HG02973 (cell line): Measurements from ENCODE around the gene RABGAP1.

Source experiments
- ATAC-seq: cut with Tn5 transposase; IDR thresholded peaks from one replicate; pipeline ENCODE4 v1.9.1; 2021; ENCODE audit warnings: moderate library complexity; ENCODE audit not compliant: unreplicated experiment

The RABGAP1 gene

DNA sequence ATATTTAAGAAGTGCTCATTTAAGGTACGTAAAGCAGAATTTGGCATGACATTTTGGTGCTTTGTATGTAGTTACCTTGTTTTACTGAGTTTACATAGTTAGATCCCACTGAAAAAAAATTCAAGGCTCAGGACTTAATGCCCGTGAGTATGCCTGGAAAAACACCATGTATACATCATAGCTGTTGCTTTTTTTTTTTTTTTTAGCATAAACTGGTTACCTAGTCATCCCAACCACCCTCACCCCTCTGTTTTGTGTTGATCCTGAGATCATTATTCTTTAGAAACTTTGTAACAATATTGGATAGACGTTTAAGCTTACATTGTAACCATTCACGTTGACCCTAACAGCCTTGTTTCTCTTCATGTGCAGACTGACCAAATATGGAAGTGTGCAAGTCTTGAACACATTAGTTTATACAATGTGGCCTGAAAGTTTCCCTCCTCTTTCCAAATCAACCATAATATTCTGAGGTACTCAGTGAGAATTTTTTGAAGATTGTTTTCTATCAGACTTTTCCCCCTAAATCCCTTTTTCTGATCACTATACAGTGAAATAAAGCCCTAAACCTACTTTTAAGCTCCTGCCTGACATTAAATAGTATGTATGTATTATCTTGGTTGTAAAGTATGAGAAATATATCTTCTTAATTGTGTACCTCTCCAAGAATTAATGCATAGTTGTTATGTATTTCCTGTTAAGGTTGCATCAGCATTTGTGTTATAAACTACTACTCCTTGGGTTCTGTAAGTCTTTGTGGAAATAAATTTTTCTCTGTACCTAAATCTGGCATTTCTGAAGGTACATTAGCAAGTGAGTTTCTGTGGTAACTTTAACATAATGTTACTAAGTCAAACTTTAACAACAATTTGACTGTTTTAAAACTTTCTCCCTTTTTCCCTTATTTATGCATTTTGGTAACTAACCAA, 4.4 kb downstream of the RABGAP1 start:
- no peak for ATAC-seq

DNA sequence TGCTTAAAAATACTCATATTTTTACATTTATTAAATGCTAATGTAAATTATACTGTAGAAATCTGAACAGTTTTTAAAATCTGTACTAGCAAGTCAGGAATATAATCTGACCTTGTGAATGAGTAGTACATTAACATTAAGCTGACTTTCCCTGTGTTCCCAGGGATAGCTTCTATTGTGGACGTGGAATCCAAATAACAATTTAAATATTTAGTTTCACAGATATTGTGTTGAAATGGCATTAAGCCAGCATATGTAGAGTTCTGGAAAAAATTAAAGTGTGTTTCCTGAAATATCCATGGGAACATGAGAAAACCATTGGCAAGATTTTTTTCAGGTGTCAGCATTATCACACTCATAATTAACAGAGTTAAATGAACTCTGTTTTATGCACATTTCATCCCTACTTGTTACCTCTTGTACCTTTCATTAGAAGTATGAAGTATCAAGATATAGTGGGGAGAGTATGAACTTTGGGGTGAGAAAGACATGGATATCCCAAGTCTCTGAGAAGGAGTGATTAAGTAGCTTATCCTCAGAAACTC, 5.7 kb downstream of the RABGAP1 start:
- ATAC-seq = no peak

DNA sequence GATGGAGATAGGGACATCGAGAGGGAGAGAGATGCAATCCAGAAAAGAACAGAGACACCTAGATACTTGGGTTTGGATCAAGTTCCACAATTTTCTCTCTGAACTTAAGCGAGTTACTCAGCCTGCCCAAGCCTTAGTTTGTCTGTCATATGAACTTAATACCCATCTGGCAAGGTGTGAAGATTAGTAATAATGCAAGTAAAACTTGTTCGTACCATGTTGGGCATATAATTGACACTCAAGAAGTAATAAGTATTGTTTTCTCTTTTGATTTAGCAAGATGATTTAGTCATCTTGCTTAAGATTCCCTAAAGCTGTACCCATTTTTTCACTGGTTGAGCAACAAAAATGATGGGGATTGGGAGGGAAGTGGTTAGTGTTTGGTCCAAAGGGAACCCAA, 7.5 kb downstream of the RABGAP1 start:
- ATAC-seq = no peak

DNA sequence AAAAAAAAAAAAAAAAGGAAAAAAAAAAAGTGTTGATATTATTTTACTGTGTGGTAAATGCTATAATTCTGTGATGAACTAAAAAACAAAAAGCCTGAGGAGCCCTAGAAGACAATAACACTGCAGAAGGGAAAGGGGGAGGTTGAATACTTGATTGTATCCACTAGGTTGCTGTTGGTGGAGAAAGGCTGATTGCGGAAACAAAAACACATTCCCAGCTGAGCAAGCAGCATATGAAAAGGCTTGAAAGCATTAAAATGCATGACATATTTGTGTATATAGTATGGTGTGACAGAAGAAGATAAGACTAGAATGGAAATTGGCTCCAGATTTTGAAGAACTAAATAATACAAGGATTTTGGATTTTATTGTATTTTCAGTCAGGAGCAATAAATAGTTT, 8.9 kb downstream of the RABGAP1 start:
- ATAC-seq = no peak

DNA sequence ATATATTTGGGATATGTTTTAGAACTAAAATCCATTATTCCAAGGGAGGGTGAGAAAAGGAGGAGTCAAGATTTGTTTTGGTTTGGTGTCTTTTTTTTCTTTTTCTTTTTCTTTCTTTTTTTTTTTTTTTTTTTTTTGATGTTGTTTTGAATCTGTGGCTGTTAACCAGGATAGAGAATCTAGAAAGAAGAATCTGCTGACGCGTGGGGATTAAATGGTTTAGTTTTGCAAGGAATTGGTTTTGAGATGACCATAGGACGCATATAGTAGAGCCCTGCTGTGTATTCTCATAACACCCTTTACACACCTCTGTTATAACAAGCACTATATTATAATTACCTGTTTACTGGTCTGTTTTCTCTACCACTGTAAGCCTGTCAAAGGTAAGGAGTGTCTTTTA, 9.4 kb downstream of the RABGAP1 start:
- ATAC-seq = no peak

DNA sequence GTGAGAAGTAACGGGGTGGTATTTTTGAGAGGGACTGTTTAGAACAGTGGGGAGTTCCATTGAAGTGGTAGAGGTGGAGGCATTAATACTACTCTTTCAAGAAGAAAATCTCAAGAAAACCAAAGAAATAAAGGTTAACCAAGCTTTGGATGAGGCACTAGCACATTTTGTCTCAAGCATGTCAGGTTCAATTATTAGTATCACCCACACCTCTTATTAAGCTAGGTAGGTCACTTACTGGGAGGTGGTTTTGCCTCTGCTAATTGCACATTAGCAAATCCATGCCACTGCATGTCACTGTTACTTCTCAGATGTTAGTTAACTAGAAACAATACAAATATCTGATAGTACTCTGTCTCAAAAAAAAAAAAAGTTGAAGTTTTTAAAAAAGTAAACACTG, 10.2 kb downstream of the RABGAP1 start:
- ATAC-seq = no peak

DNA sequence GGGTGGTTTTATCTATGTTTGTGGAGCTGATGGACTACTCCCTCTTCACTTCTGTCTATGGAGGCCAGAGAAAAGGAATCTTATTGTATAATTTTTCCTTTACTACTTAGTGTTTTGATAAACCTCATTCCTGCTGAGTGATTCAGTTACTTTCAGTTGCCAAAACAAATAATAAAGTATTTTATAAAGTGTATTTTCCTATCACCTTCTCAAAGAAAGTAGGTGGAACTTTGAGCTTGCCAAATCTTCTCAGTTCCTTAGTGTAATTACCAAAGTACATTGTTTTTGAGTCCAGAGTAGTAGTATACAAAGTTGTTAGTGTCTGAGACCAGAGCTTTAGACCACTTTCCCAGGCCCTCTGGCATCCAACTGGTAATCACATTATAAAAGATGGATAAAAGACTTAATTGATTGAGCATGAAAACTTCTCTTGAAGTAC, 13.5 kb downstream of the RABGAP1 start:
- no peak for ATAC-seq

DNA sequence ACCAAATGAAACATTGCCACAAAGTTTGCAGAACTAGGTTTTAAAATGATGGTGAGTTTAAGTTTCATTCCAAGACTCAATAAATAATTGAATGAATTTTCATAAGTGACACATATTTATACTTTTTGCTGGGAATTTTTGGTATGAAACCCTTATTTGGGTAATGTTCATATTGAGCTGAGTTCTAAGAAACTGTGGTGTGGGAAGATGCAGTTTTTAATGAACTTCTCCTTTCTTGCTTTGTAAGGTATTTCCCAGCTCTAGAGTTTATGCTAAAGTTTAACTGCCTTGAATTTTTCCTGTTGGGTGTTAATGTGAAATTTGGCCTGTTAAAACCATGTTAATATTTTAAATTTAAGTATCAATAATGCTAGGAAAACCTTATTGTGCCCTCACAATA, 15.1 kb downstream of the RABGAP1 start:
- ATAC-seq = no peak

DNA sequence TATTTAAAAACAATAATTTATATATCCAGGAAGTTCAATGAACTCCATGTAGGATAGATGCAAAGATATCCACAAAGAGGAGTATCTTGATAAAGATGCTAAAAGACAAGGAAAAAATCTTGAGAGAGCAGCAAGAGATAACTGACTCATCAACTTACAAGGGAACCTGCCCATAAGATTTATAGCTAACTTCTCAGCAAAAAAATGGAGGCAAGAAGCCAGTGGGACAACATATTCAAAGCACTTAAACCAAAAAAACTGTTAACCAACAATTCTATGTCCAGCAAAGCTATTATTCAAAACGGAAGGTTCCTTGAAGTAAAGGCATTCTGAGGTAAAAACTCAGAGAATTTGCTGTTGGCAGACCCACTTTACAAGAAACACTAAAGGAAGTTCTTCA, 20.3 kb downstream of the RABGAP1 start:
- no peak for ATAC-seq

DNA sequence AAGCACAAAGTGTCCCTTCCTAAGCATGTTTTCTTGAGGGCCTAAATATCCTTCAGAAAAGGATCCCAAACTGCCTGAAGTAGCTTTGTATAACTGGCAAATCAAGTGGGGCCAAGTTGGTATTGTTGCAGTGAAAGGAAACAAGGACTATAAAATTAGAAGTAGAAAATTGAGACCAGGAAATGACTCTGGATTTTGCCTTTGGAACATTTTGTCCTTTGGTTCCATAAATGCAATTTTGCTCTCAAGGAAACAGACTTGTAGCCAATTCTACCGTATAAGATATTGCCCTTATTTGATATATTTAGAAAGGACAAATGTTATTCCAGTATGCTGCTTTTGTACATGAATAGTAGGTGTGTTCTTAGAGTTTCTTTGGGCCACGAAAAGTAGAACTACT, 34.4 kb downstream of the RABGAP1 start:
- no peak for ATAC-seq

DNA sequence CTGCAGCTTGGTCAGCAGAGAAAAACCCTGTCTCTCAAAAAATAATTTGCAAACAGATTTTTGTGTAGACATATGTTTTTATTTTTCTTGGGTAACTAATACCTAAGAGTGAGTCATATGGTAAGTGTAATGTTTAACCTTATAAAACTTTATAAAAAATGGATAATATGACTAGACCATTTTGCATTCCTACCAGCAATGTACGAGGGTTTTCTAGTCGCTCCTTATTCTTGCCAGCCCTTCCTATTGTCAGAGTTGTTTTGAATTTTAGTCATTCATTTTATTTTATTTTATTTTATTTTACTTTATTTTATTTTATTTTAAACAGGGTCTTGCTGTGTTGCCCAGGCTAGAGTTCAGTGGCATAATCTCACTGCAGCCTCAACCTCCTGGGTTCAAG, 37.8 kb downstream of the RABGAP1 start:
- ATAC-seq = no peak

DNA sequence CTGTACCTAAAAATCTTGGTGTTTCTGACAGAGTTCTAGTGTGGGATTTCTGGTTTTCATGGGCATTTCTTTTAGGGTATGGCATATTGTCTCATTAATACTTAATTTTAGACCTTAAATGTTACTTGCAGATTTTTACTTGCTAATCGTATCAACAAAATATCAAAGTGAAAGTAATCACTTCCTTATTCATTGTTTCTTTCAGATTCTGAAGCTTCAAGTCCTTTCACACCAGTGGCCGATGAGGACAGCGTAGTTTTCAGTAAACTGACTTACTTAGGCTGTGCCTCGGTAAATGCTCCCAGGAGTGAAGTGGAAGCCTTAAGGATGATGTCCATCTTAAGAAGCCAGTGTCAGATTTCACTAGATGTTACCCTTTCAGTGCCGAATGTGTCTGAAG, 45.2 kb downstream of the RABGAP1 start:
- ATAC-seq = no peak

DNA sequence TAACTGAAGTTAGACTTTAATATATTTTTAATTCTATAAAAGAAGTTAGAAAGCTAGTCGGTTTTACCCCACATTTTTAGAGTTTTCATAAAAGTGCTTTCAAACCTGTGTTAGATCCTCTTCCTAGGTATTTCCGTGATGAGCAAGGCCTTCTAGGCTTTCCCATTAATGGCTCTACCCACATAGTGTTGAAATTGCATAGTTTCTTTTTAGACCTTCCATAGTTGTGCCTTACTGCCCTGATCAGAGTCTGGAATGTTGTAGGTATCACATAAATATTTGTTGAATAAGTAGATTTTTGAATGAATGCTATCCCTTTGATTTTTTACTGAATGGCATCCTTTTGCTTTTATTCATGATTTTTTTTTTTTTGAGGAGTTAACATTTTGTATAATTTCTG, 47.3 kb downstream of the RABGAP1 start:
- no peak for ATAC-seq

DNA sequence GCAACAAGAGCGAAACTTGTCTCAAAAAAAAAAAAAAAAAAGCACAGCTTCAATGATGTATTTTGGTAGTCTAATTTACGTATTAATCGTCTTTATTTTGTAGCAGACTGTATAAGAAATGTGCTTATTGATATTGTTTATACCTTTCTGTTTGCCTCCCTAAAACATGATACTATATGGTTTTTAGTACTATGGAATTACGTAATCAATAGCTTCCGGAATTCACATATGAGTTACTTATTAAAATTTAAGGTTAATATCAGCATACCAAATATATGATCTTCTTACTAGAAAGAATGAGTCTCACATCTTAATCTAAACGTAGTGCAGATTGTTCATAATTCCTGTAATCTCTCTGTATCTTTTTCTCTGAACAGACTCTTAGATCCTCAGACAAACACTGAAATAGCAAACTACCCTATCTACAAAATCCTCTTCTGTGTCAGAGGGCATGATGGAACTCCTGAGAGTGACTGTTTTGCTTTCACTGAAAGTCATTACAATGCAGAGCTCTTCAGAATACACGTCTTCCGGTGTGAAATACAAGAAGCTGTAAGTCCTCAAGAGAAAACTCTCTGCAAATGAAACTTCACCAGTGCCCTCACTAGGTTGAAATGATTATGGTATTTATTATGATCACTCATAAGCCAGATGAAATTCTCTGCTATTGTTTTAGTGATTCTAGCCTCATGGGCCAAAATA, 48.3 kb downstream of the RABGAP1 start:
- ATAC-seq = peak; percentile 89

DNA sequence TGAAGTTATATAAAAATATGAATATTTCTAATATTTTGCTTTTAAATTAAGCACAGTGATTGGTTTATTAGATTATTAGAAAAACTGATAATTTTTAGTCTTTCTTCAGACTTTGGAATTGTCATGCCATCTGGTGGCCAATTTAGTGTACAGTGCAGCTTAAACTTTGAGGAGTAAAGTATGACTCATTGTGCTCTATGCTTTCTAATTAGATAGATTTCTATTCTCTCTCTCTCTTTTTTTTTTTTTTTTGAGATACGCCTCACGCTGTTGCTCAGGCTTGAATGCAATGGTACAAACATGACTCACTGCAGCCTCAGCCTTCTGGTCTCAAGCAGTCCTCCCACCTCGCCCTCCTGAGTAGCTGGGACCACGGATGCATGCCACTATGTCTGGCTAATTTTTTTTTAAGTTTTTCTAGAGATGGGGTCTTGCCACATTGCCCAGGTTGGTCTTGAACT, 50.6 kb downstream of the RABGAP1 start:
- no peak for ATAC-seq

DNA sequence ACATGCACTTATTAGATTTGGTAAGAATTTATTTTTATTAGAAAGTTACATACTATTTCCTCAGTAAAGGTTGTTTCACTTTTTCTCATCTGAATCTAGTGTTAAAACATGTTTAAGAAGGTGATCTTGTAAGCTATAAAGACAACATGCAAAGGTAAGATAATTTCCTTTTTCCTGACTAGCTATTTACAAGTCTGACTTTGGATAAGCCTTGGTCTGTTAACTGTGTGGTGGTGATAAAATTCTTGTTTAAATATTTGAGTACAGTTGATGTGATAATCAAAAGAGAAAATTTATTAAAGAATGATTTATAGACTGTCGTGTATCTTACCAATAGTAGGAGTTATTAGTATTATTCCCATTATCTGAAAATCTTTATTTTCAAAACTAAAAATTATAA, 55.8 kb downstream of the RABGAP1 start:
- no peak for ATAC-seq

DNA sequence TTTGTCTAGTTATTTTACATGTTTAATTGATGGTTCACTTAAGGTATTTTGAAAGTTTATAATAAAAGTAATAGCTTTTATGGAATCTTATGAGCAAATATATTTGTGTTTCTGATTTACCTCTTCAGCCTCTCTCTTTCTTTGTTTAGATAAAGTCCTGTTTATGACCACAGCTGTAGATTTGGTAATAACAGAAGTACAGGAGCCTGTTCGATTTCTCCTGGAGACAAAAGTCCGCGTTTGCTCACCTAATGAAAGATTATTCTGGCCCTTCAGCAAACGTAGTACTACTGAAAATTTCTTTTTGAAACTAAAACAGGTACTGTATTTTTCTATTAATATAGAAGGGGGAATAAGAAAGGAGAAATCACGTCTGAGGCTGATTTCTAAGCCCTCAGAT, 57.6 kb downstream of the RABGAP1 start:
- ATAC-seq = no peak

DNA sequence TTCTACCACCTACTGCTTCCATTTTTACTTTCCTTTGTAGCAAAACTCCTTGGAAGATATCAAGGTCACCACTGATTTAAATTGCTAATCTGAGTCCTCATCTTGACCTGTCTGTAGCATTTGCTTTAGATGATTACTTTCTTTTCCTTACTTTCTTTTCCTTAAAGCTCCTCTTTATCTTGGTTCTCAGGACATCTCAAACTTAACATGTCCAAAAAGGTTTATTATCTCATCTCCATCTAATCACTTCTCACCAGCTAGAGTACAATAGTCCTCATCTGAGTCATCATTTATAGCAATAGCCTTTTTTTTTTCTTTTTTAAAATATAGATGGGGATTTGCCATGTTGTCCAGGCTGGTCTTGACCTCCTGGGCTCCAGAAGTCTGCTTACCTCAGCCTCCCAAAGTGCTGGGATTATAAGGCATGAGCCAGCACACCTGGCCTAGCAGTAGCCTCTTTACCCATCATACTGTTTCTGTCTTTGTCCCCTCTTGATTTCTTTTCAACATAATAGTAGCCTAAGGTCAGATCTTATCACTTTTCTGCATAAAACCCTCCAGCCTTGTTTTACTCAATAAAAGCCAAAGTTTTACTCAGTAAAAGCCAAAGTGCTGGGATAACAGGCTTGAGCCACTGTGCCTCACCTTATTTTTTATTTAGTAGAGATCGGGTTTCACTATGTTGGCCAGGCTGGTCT, 59.7 kb downstream of the RABGAP1 start:
- no peak for ATAC-seq

DNA sequence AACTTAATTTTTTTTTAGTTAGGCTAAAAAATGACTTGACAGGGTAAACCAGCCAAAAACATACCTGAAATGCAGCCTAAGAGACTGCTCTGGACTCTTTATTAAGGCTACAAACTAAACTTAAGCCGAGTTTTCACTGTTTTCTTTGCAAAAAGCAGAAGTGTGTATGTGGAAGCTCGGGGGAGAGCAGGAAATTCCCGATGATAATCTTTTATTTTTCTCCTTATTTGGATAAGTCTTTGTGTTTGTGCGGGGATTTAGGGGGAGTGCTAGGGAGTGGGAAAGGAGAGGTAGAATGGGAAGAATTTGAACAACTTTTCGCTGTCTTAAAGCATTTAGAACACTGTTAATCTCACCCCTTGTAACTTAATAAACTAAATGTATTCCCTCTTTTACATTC, 61.9 kb downstream of the RABGAP1 start:
- ATAC-seq = no peak

DNA sequence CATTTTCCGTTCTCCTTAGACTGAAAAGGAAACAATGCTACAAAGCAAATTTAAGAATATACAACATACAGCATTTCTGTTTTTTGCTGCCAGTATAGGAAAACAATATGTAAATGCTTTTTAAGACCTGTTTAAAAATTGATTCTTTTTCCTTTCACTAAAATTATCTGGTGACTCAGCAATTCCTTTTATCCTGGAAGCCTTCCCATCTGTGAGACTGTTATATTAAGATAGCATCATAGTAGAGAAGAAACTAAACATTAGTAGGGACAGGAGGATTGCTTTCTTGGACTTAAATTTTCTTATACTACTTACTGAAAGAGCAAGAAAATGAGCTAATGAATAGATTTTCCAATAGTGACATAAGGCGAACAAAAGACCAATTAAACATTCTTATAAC, 62.6 kb downstream of the RABGAP1 start:
- no peak for ATAC-seq

DNA sequence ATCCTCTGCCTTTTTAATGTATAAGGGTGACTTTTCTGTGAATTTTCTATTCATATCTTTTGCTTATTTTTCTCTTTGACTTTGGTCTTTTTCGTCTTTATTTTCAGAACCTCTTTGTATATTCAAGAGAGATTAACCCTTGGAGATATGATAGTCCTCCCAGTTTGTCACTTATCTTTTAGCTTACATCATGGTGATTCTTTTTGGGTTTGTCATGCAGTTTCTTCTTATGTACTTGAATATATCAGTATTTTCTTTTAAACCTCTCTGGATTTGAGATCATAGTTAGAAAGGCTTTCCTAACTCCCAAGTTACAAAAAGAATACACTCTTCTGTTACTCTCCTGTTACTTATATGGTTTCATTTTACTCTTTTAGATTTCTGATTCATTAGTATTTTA, 65.1 kb downstream of the RABGAP1 start:
- ATAC-seq = no peak
